GM12891 (cell line): ENCODE data around the gene SEC24D.

Experiments
- POLR2A ChIP-seq: IDR thresholded peaks from 2 replicates; pipeline ENCODE4 v1.6.1; 2011; ENCODE audit warnings: low read depth, low read length, control low read depth
- POLR2AphosphoS5 ChIP-seq: IDR thresholded peaks from 2 replicates; pipeline ENCODE4 v1.6.1; 2011; ENCODE audit warnings: low read depth, low read length, control low read depth
- TAF1 ChIP-seq: IDR thresholded peaks from 2 replicates; pipeline ENCODE4 v1.6.1; 2011; ENCODE audit warnings: low read depth, low read length, control low read depth

- no peak for TF ChIP-seq POLR2A
- TF ChIP-seq TAF1: no peak
- TF ChIP-seq POLR2AphosphoS5: no peak
Observed at GRCh38 chr4:118833192-118833820, 2.6 kb downstream of the SEC24D start.
